22Rv1 (cell line): Measurements from ENCODE around the gene MAPK1.

Source experiments
- ZFX ChIP-seq: fragments of 450-650 bp; IDR thresholded peaks from 2 replicates; pipeline ENCODE4 v1.6.1; 2017; ENCODE audit warnings: antibody characterized with exemption, borderline replicate concordance
- TF ChIP-seq, protein P1 (sequence below): fragments of 450-650 bp; IDR thresholded peaks from 2 replicates; pipeline ENCODE4 v1.5.1; 2017; ENCODE audit warnings: mild to moderate bottlenecking

DNA sequence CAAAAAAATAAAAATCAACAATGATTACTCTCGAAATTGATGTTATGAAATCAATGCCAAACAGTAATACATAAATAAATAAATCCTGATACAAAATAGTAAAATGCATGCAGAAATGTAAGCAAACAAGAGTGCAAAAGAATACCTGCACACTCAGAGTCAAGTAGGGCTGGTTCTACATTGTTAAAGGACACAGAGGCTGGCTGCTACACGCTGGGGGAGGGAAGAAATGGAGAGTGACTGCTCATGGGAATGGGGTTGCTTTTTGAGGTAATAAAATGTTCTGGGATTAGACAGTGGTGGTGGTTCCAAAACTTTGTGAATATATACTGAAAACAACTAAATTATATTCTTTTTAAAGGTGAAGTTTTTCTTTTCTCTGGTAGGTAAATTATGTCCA is 32.1 kb downstream of the MAPK1 start:
- TF ChIP-seq, protein P1, sequence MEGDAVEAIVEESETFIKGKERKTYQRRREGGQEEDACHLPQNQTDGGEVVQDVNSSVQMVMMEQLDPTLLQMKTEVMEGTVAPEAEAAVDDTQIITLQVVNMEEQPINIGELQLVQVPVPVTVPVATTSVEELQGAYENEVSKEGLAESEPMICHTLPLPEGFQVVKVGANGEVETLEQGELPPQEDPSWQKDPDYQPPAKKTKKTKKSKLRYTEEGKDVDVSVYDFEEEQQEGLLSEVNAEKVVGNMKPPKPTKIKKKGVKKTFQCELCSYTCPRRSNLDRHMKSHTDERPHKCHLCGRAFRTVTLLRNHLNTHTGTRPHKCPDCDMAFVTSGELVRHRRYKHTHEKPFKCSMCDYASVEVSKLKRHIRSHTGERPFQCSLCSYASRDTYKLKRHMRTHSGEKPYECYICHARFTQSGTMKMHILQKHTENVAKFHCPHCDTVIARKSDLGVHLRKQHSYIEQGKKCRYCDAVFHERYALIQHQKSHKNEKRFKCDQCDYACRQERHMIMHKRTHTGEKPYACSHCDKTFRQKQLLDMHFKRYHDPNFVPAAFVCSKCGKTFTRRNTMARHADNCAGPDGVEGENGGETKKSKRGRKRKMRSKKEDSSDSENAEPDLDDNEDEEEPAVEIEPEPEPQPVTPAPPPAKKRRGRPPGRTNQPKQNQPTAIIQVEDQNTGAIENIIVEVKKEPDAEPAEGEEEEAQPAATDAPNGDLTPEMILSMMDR = no peak
- TF ChIP-seq ZFX = no peak
